HUES48 (cell line): ENCODE results near the gene DLG2.

Experiments used
- H3K27ac ChIP-seq: one replicate; pipeline ENCODE4 v1.7.0; 2013; ENCODE audit warnings: low read depth, low read length, inconsistent platforms
- H3K27me3 ChIP-seq: 2 replicates; pipeline ENCODE4 v1.6.1; 2013; ENCODE audit warnings: mild to moderate bottlenecking, low read length; ENCODE audit not compliant: control insufficient read depth, insufficient read depth
- H3K36me3 ChIP-seq: 2 replicates; pipeline ENCODE4 v1.6.1; 2013; ENCODE audit warnings: low read length; ENCODE audit not compliant: control insufficient read depth, insufficient read depth
- H3K4me1 ChIP-seq: 2 replicates; pipeline ENCODE4 v1.6.1; 2013; ENCODE audit warnings: mild to moderate bottlenecking, low read length; ENCODE audit not compliant: control insufficient read depth, insufficient read depth
- H3K4me3 ChIP-seq: 2 replicates; pipeline ENCODE4 v1.5.1; 2013; ENCODE audit warnings: mild to moderate bottlenecking, low read depth, low read length
- H3K9ac ChIP-seq: 2 replicates; pipeline ENCODE4 v1.6.1; 2013; ENCODE audit warnings: mild to moderate bottlenecking, low read depth, low read length, moderate library complexity
- H3K9me3 ChIP-seq: 2 replicates; pipeline ENCODE4 v1.6.1; 2013; ENCODE audit warnings: low read length; ENCODE audit not compliant: control insufficient read depth, insufficient read depth

The DLG2 gene

DNA sequence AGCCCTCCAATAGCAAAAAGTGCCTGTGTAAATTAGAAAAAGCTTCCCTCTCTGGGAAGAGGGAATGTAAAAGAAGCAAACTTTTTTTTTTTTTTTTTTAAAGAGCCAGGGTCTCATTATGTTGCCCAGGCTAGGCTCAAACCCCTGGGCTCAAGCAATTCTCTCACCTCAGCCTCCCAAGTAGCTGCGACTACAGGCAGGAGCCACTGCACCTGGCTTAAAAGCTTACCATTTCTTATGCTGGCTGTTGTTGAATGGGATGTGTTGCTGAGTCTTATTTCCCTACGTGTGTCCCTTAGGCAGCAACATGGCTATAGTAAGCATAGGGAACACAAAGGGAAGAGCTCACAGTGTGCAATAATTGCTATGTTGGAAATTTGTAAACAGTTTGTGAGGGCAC, 2115.5 kb downstream of the DLG2 start:
- Histone ChIP-seq H3K27me3 (no peaks in the 10 kb centered on the region), H3K9me3 (no peaks in the 10 kb centered on the region), H3K4me3 (no peak overlapping the region), H3K4me1 (peaks cover 8% of the 10 kb centered on the region), H3K27ac (no peak overlapping the region), H3K9ac (no peak overlapping the region), H3K36me3 (no peaks in the 10 kb centered on the region)

DNA sequence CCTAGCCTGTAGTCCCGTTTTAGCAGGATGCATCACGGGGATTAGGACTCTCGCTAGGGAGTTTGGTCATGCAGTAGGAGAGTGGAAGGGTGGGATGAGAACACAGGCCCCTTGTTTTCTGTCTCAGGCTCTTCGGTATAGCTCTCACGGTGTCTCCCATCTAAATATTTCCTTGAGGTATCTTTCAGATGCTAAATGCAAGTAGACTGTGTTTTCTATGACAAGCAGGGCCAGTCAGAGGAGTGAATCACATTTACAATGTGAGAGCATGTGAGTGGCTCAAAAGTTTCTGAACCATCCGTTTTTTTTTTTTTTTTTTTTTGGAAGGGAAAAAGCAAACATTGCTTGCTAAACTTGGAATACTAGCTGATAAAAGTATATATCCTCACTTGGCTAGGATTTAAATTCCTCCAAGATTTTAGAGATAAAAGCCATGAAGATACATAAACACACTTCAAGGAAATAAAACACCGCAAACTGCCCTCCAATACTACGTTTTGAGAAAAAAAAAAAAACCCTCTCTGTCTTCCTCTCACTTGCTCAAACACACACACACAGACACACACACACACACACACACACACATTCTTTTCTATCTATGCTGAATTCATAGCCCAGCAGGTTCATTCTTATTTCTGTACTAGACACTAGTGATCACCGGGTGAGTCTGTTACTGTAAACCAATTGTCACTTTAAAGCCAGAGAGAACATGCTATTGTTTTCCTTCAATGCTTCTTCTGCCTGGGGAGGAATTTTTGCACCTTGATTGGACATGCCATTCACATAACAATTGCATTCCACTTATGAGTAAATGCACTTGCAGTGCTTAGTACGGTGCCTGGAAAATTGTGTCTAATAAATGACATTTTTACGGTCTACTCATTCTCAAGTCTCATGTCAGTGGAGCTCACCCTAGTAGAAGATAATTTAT, 2116.3 kb downstream of the DLG2 start:
- Histone ChIP-seq H3K9ac (no peak overlapping the region), H3K4me1 (peaks cover 8% of the 10 kb centered on the region), H3K4me3 (no peak overlapping the region), H3K27ac (no peak overlapping the region), H3K36me3 (no peaks in the 10 kb centered on the region), H3K27me3 (no peaks in the 10 kb centered on the region), H3K9me3 (no peaks in the 10 kb centered on the region)

DNA sequence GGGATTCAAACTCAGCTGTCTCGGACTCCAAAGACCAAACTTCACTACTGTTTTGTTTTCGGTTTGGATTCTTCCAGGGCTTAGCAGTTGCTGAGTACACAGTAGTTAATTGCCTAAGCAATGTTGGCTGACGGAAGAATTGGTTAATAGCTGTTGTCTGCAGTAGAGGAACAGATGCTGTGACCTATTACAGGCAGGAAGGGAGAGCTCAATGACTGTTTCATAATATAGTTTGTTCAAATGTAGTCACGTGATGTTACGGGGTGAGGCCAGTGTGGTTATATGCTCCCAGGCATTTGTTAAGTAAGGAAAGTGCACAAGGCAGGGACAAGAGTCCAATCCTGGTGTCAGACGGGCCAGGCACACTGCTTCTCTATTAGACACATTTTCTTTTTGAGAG, 2118.3 kb downstream of the DLG2 start:
- no peaks in the 10 kb centered on the region for H3K36me3 ChIP-seq
- H3K27ac ChIP-seq = no peak overlapping the region
- peaks cover 8% of the 10 kb centered on the region for H3K4me1 ChIP-seq
- H3K9ac ChIP-seq = no peak overlapping the region
- H3K4me3 ChIP-seq = no peak overlapping the region
- no peaks in the 10 kb centered on the region for H3K9me3 ChIP-seq
- no peaks in the 10 kb centered on the region for H3K27me3 ChIP-seq

DNA sequence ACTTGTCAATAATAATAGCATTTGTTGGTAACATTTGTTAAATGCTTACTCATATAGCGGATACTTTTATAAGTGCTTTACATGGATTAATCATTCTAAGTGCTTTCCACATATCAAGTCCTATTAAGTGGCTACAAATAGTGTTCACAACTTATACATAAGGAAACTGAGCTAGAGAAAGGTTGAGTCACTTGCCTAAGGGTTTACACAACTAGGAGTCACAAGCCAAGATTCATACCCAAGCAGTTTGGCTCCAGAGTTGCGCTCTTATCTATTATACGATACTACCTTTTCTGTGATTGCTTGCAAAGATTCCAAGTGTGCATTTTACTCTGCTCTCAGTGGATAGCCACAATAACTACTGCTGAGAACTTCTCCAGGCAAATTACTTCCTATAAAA, 2125.1 kb downstream of the DLG2 start:
- no peak overlapping the region for H3K9ac ChIP-seq
- H3K4me3 ChIP-seq = no peak overlapping the region
- H3K36me3 ChIP-seq = no peaks in the 10 kb centered on the region
- H3K27me3 ChIP-seq = no peaks in the 10 kb centered on the region
- H3K27ac ChIP-seq = no peak overlapping the region
- H3K4me1 ChIP-seq = no peaks in the 10 kb centered on the region
- no peaks in the 10 kb centered on the region for H3K9me3 ChIP-seq

DNA sequence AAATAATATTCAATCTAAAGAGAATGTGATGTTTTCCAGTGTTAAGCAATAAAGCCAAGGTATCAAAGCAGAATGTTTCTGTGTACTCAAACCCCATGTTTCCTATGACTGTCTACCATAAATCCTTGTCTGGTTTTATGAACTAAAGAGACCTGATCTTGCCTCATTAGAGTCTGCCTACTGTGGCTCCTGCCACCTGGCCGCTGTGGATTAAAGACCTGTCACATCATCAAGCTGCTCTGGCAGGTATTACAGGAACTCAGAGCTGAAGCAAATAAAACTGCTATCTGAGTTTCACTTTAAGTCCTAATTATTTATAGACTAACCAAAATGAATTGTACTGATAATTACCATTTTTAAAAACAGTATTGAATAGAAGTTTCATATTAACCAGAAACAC, 2133.2 kb downstream of the DLG2 start:
- Histone ChIP-seq H3K9me3 (no peaks in the 10 kb centered on the region), H3K9ac (no peak overlapping the region), H3K4me1 (no peaks in the 10 kb centered on the region), H3K27ac (no peak overlapping the region), H3K36me3 (no peaks in the 10 kb centered on the region), H3K4me3 (no peak overlapping the region), H3K27me3 (no peaks in the 10 kb centered on the region)

DNA sequence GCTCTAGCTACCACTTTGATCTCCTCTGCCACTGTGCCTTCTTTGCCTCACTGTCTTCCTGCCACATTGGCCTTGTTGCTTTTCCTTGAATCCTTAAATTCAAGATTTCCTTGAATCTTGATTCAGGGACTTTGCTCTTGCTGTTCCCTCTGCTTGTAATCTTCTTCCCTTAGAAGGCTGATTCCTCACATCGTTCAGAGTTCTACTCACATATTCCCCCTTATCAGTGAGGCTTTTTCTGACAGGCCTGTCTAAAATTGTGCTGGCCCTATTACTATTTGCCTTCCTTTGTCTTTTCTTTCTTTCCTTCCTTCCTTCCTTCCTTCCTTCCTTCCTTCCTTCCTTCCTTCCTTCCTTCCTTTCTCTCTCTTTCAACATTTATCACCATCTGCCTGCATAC, 2134.1 kb downstream of the DLG2 start:
- no peak overlapping the region for H3K4me3 ChIP-seq
- no peaks in the 10 kb centered on the region for H3K27me3 ChIP-seq
- no peaks in the 10 kb centered on the region for H3K4me1 ChIP-seq
- H3K36me3 ChIP-seq = no peaks in the 10 kb centered on the region
- H3K9ac ChIP-seq = no peak overlapping the region
- H3K27ac ChIP-seq = no peak overlapping the region
- no peaks in the 10 kb centered on the region for H3K9me3 ChIP-seq

DNA sequence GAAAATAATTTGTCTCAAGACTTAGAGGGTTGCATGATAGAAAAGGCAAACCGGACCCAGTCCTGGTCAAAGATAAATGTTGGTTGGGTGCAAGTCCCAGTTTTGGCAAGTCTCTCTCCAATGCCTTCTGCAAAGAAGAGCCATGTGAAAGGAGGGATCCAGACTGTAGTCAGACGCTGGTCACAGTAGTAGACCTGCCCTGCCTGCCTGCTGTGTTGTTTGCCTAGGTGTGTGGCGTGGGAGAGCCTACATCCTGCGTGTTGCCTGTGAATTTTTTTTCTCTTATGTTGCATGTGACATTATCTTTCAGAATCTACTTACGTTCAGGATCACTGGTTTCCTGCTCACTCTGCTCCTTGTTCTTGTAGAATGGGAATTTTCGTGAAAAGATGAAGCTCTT, 2143.3 kb downstream of the DLG2 start:
- Histone ChIP-seq H3K27me3 (no peaks in the 10 kb centered on the region), H3K9ac (no peak overlapping the region), H3K27ac (no peak overlapping the region), H3K4me3 (no peak overlapping the region), H3K36me3 (no peaks in the 10 kb centered on the region), H3K9me3 (no peaks in the 10 kb centered on the region), H3K4me1 (peaks cover 37% of the 10 kb centered on the region)

DNA sequence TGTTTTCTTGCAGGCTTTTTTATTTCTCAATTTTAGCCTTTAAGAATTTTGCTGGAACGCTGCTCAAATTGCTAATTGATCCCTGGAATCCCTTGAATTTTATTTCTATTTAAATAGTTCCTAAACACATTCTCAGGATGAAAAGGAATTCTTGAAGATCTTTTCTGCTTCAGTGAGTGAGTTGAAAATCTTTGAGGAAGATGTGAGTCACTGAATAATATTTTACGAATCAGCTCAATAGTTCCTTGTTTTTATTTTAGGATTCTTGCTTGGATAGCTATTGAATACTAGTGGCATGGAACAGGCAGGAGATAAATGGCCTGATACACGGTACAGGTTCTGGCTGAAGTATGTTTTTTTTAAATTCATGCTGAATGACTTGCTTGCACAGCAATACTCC, 2146.3 kb downstream of the DLG2 start:
- H3K27me3 ChIP-seq = no peaks in the 10 kb centered on the region
- H3K9me3 ChIP-seq = no peaks in the 10 kb centered on the region
- H3K9ac ChIP-seq = no peak overlapping the region
- H3K36me3 ChIP-seq = no peaks in the 10 kb centered on the region
- no peak overlapping the region for H3K4me3 ChIP-seq
- H3K27ac ChIP-seq = no peak overlapping the region
- H3K4me1 ChIP-seq = peaks cover 31% of the 10 kb centered on the region

DNA sequence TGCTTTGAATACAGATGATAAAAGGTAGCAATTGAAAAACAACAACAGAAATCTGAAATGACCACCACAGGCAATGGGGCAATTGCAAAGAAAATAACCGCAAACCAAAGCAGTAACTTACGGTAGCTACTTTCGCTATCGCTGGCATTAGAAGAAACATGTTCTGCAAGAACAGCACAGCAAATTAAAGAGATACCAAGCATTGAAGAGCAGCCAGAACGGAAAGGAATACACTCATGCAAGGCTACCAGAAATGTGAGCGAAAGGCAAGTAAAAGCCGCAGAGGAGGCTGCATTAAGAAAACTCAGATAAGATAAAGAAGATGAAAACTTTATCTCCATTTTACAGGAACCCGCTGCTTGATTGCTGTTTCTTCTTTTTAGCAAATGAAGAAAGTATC, 2146.9 kb downstream of the DLG2 start:
- Histone ChIP-seq H3K9me3 (no peaks in the 10 kb centered on the region), H3K4me3 (no peak overlapping the region), H3K27ac (no peak overlapping the region), H3K36me3 (no peaks in the 10 kb centered on the region), H3K4me1 (peaks cover 25% of the 10 kb centered on the region), H3K9ac (no peak overlapping the region), H3K27me3 (no peaks in the 10 kb centered on the region)

DNA sequence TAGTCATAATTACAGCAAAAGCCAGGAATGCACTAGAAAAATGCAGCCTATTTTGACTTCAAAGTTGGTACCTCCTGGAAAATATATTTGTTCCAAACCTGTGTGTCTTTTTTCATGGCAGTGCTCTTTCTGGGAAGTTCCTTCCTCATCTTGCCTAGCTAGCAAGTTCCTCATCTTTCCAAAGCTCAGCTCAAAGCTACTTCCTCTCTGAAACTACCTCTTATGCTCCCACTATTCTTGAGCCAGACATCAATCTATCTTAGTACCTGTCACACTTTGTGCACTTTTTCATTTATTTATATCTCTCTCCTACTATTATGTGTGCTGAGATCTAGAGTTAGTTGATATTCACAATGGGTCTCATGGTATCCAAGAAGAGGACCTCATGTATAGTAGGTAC, 2149.4 kb downstream of the DLG2 start:
- H3K4me1 ChIP-seq = 0 out of 2 replicates have a peak, but pooled peaks cover 11% of the 10 kb centered on the region
- H3K27ac ChIP-seq = no peak overlapping the region
- no peaks in the 10 kb centered on the region for H3K36me3 ChIP-seq
- H3K9me3 ChIP-seq = no peaks in the 10 kb centered on the region
- H3K27me3 ChIP-seq = no peaks in the 10 kb centered on the region
- no peak overlapping the region for H3K4me3 ChIP-seq
- no peak overlapping the region for H3K9ac ChIP-seq

DNA sequence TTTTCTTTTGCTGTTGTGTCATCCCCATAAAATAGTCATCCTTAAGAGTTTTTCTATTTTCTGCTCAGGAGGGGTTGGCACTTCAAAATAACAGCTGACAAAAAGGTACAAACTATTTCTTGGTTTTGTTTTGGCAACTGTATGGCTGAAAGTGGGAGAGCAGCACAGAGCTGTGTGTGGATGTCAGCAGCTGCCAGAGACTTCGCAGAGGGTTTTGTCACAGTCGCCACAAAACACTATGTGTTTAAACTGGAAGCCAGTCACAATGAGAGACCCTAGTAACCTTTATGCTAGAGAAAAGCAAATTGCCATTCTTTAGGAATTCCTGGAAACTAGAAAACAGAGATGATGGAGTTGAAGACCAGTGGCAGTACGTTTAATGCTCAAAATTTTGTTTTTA, 2151.4 kb downstream of the DLG2 start:
- Histone ChIP-seq H3K4me1 (0 out of 2 replicates have a peak, but pooled peaks cover 8% of the 10 kb centered on the region), H3K36me3 (no peaks in the 10 kb centered on the region), H3K9me3 (no peaks in the 10 kb centered on the region), H3K27me3 (no peaks in the 10 kb centered on the region), H3K9ac (no peak overlapping the region), H3K27ac (no peak overlapping the region), H3K4me3 (no peak overlapping the region)
